CD4-positive, alpha-beta T cell (primary cell): ENCODE data around the gene ISL1. TPM values are rescaled to one million over a fixed set of nuclear protein-coding genes. Genes with fewer than 3 reads are reported as not detected.

Experiments used
- ATAC-seq: fragments of 200-7000 bp; cut with Tn5 transposase; one replicate; pipeline ENCODE4 v1.10.0; 2022; ENCODE audit warnings: mild to moderate bottlenecking; ENCODE audit not compliant: poor library complexity
- CTCF ChIA-PET: fragments of 350-600 bp; sonication (Branson Sonifier 250); formaldehyde crosslinking; loops from one replicate; lab custom pipeline; 2021; ENCODE audit warnings: antibody characterized with exemption, inconsistent platforms; lab: Charles Lee
- POLR2A ChIA-PET: fragments of 350-600 bp; sonication (Branson Sonifier 250); formaldehyde crosslinking; loops from one replicate; lab custom pipeline; 2021; ENCODE audit warnings: antibody characterized with exemption, inconsistent platforms; lab: Charles Lee
- DNase-seq, 14 experiments: peaks; one replicate each; pipeline ENCODE4 v3.0.0-alpha.2; 2013 to 2020; ENCODE audit warnings: mixed read lengths in 2 of 14
- H3K27ac ChIP-seq, 2 donors: one replicate each; pipeline versions ENCODE4 v1.5.1 to v1.7.0; 2013; ENCODE audit warnings: low read length in 2 of 2, low read depth in 1 of 2, mild to moderate bottlenecking in 1 of 2
- H3K27me3 ChIP-seq, 2 experiments: 1 replicate in 1 of 2; 2 replicates in 1 of 2; pipeline versions ENCODE4 v1.6.1 to v1.7.0; 2013; ENCODE audit warnings: low read length in 2 of 2, control low read depth in 1 of 2, mild to moderate bottlenecking in 1 of 2, moderate library complexity in 1 of 2; ENCODE audit not compliant: insufficient read depth in 2 of 2, control insufficient read depth in 1 of 2
- H3K36me3 ChIP-seq: one replicate; pipeline ENCODE4 v1.6.1; 2013; ENCODE audit warnings: low read length, control low read depth; ENCODE audit not compliant: insufficient read depth
- H3K4me1 ChIP-seq: one replicate; pipeline ENCODE4 v1.6.1; 2013; ENCODE audit warnings: low read length, control low read depth; ENCODE audit not compliant: insufficient read depth
- H3K4me3 ChIP-seq: one replicate; pipeline ENCODE4 v1.5.1; 2013; ENCODE audit warnings: mild to moderate bottlenecking, low read length, moderate library complexity
- H3K9me3 ChIP-seq, 2 experiments: 1 replicate in 1 of 2; 2 replicates in 1 of 2; pipeline versions ENCODE4 v1.6.1 to v1.7.0; 2013; ENCODE audit warnings: low read length in 2 of 2, mild to moderate bottlenecking in 2 of 2, control low read depth in 1 of 2, moderate library complexity in 1 of 2; ENCODE audit not compliant: control insufficient read depth in 1 of 2, insufficient read depth in 1 of 2
- H3K27ac Mint-ChIP-seq: one replicate; pipeline ENCODE4 v1.8.0; 2020; ENCODE audit warnings: mixed read lengths
- H3K27me3 Mint-ChIP-seq: one replicate; pipeline ENCODE4 v1.8.0; 2021; ENCODE audit warnings: mixed read lengths
- H3K36me3 Mint-ChIP-seq: one replicate; pipeline ENCODE4 v1.8.0; 2021; ENCODE audit warnings: low read depth, mixed read lengths
- H3K4me1 Mint-ChIP-seq: one replicate; pipeline ENCODE4 v1.8.0; 2021; ENCODE audit warnings: low read depth, mixed read lengths
- H3K4me3 Mint-ChIP-seq: one replicate; pipeline ENCODE4 v1.8.0; 2020; ENCODE audit warnings: mild to moderate bottlenecking, mixed read lengths
- H3K9me3 Mint-ChIP-seq: one replicate; pipeline ENCODE4 v1.8.0; 2020; ENCODE audit warnings: mixed read lengths
- CTCF ChIP-seq: fragments of 200-600 bp; IDR thresholded peaks from one replicate; pipeline ENCODE4 v1.8.0; 2022; ENCODE audit warnings: antibody characterized with exemption, mild to moderate bottlenecking
- intact Hi-C, 2 experiments: fragments of 100-400 bp; cut with DNase I in 1 of 2; cut with micrococcal nuclease in 1 of 2; formaldehyde crosslinking; loops; one replicate each; pipeline versions ENCODE4 v1.15.1 to v1.9.0; 2023 to 2025; cut with DNase I, micrococcal nuclease
- total RNA-seq, 174 experiments: library from RNA in 2 of 174; stranded (reverse) in 2 of 174; gene quantifications; one replicate each; pipeline ENCODE4 v1.2.3 and lab custom pipeline; 2021 to 2026

Gene ISL1
- total RNA-seq, 2 experiments from 2014 or later, result not detected

- CTCF ChIA-PET, result no interaction called here
- intact Hi-C loops, result no loop called here
- Histone ChIP-seq H3K4me1 (no peaks in the 10 kb centered on the region), H3K36me3 (no peaks in the 10 kb centered on the region), H3K27me3 (peaks cover 37 to 45% of the 10 kb centered on the region in 2 experiments), H3K27ac (no peak overlapping the region), H3K4me3 (no peak overlapping the region), H3K9me3 (peaks cover 8 to 14% of the 10 kb centered on the region in 2 experiments)
- DNase-seq (no peak), ATAC-seq (no peak)
- no peak overlapping the region for H3K4me3 Mint-ChIP-seq
- H3K9me3 Mint-ChIP-seq, result peaks cover 3% of the 10 kb centered on the region
- peaks cover 88% of the 10 kb centered on the region for H3K27me3 Mint-ChIP-seq
- TF ChIP-seq CTCF, result no peak
- H3K27ac Mint-ChIP-seq, result no peak overlapping the region
- H3K4me1 Mint-ChIP-seq, result no peaks in the 10 kb centered on the region
- H3K36me3 Mint-ChIP-seq, result no peaks in the 10 kb centered on the region
- POLR2A ChIA-PET, result no interaction called here
Measured at GRCh38 chr5:51395666-51396356, 12.6 kb downstream of the ISL1 start.

GRCh38 chr5:51396797-51397196 lies 13.5 kb downstream of the ISL1 start:
- H3K4me1 ChIP-seq, result no peaks in the 10 kb centered on the region
- ChIA-PET CTCF (no interaction called here), POLR2A (no interaction called here)
- ATAC-seq, result no peak
- Mint-ChIP-seq H3K36me3 (no peaks in the 10 kb centered on the region), H3K4me3 (no peak overlapping the region), H3K9me3 (peaks cover 3% of the 10 kb centered on the region), H3K27ac (no peak overlapping the region), H3K27me3 (peaks cover 82% of the 10 kb centered on the region), H3K4me1 (no peaks in the 10 kb centered on the region)
- no peaks in the 10 kb centered on the region for H3K36me3 ChIP-seq
- intact Hi-C loops, result no loop called here
- H3K27me3 ChIP-seq, result peaks cover 34 to 36% of the 10 kb centered on the region in 2 experiments
- H3K27ac ChIP-seq, result no peak overlapping the region
- no peak for TF ChIP-seq CTCF
- DNase-seq, result no peak
- H3K9me3 ChIP-seq, result peaks cover 8 to 14% of the 10 kb centered on the region in 2 experiments
- H3K4me3 ChIP-seq, result no peak overlapping the region

- ChIA-PET CTCF (no interaction called here), POLR2A (no interaction called here)
- Mint-ChIP-seq H3K27ac (no peak overlapping the region), H3K4me1 (no peaks in the 10 kb centered on the region), H3K4me3 (no peak overlapping the region), H3K27me3 (peaks cover 77% of the 10 kb centered on the region), H3K36me3 (no peaks in the 10 kb centered on the region), H3K9me3 (peaks cover 3% of the 10 kb centered on the region)
- Histone ChIP-seq H3K36me3 (no peaks in the 10 kb centered on the region), H3K27me3 (peaks cover 31 to 34% of the 10 kb centered on the region in 2 experiments), H3K4me3 (no peak overlapping the region), H3K9me3 (peaks cover 3 to 14% of the 10 kb centered on the region in 2 experiments), H3K4me1 (no peaks in the 10 kb centered on the region), H3K27ac (no peak overlapping the region)
- no peak for TF ChIP-seq CTCF
- DNase-seq (no peak), ATAC-seq (no peak)
- intact Hi-C loops, result no loop called here
Measured at GRCh38 chr5:51397996-51398395, 14.7 kb downstream of the ISL1 start.
